Duodenal mucosa (tissue), 2 donors: ENCODE measurements around the gene PLEKHF1.

Experiments used
- H3K27ac ChIP-seq: one replicate; pipeline ENCODE4 v1.7.0; 2013; ENCODE audit warnings: low read depth, low read length
- H3K27me3 ChIP-seq, 2 donors: one replicate each; pipeline ENCODE4 v1.7.0; 2013; ENCODE audit warnings: low read length in 2 of 2, control low read depth in 1 of 2; ENCODE audit not compliant: insufficient read depth in 2 of 2, control insufficient read depth in 1 of 2
- H3K36me3 ChIP-seq, 2 donors: one replicate each; pipeline ENCODE4 v1.7.0; 2013; ENCODE audit warnings: low read length in 2 of 2, control low read depth in 1 of 2; ENCODE audit not compliant: insufficient read depth in 2 of 2, control insufficient read depth in 1 of 2
- H3K4me1 ChIP-seq, 2 donors: one replicate each; pipeline ENCODE4 v1.7.0; 2013; ENCODE audit warnings: low read length in 2 of 2, control low read depth in 1 of 2; ENCODE audit not compliant: insufficient read depth in 2 of 2, control insufficient read depth in 1 of 2
- H3K4me3 ChIP-seq, 2 donors: one replicate each; pipeline ENCODE4 v1.7.0; 2013; ENCODE audit warnings: low read length in 2 of 2, low read depth in 1 of 2
- H3K9ac ChIP-seq, 2 donors: one replicate each; pipeline ENCODE4 v1.7.0; 2013; ENCODE audit warnings: low read length in 2 of 2, low read depth in 1 of 2
- H3K9me3 ChIP-seq, 2 donors: one replicate each; pipeline ENCODE4 v1.7.0; 2013; ENCODE audit warnings: low read length in 2 of 2, control low read depth in 1 of 2; ENCODE audit not compliant: control insufficient read depth in 1 of 2

PLEKHF1 gene, protein sequence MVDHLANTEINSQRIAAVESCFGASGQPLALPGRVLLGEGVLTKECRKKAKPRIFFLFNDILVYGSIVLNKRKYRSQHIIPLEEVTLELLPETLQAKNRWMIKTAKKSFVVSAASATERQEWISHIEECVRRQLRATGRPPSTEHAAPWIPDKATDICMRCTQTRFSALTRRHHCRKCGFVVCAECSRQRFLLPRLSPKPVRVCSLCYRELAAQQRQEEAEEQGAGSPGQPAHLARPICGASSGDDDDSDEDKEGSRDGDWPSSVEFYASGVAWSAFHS

DNA sequence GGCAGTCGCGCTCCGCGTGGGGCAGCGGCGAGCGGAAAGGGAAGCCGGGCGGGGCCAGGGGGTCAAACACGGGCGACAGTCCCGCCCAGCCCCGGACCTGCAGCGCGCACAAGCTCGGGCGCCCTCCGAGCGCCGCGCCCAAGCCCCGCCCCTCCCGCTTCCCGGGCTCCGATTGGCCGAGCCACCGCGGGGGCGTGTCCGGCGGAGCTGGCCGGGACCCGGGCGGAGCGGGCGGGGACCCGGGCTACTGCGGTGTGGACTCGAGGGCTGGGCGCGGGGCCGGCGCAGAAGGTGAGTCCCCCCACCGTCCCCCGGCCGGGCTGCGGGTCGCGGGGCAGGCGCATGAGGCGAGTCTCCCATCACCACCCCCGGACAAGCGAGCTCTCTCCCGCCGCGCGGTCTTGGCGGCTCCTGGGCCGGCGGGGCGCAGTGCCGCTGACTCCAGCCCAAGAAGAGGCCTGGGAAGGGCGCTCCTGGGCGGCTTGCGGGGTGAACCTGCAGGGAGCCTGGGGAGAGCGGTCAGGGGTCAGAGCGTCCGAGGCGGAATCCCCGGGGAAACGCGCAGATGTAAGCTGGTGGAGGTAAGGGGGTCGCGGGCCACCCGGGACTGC is at the start of gene PLEKHF1:
Gene PLEKHF1 (plus strand): TSS at position 247 of the 611 bp plus-strand sequence. CDS start 8,379 bp downstream, outside the sequence.
- Histone ChIP-seq H3K9ac (peak within 1 kb of the TSS; percentile 68 to 74), H3K36me3 (no peaks in the 10 kb centered on the region), H3K4me1 (peaks cover 20 to 33% of the 10 kb centered on the region in 2 donors), H3K9me3 (no peaks in the 10 kb centered on the region), H3K4me3 (peak within 1 kb of the TSS; percentile 75 to 81), H3K27me3 (no peaks in the 10 kb centered on the region), H3K27ac (peak within 1 kb of the TSS; percentile 46)

DNA sequence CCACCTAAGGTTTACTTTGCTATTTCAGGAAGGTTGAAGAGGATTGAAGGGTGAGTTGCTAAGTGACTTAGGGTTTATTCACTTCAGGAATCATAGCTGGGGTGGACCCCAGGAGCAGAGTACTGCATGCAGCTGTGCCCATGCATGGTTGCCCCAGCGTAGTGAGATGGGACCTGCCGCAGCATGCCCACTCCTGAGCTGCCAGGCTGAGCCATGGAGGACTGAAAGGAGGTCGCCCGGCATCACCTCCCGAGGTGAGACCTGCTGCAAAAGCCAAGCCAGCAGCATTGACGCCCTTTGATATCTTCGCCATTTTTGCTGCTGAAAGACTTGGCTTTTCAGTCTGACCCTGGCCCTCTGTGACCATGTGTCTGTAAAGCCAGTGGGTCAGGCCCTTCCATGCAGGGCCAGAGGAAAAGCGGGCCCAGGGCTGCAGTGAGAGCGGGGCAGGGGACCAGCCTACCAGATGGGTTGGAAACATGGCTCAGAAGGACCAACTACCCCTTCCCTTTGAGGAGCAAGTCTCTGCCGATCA is 49.3 kb upstream of the PLEKHF1 start:
- Histone ChIP-seq H3K9me3 (no peaks in the 10 kb centered on the region), H3K4me3 (no peak overlapping the region), H3K9ac (no peak overlapping the region), H3K27me3 (no peaks in the 10 kb centered on the region), H3K4me1 (no peaks in the 10 kb centered on the region), H3K36me3 (peaks cover 41 to 54% of the 10 kb centered on the region in 2 donors), H3K27ac (no peak overlapping the region)

DNA sequence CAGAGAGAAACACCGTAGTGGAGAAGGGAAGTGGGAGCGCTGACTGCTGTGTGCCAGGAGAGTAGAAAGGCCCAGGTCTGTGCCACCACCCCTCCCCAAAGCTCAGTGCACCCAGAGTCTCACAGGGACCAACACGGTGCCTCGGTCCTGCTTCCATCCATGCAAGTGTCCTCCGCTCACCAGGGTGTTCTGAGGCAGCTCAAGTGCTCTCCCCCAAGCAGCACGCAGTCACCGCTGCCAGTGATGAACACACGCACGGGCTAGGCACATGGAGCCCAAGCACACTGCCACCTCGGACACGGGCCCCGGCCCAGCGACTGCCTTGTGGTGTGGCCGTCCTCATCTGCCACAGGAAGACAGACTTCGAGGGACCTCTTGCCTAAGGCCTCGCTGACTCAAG is 48.7 kb upstream of the PLEKHF1 start:
- Histone ChIP-seq H3K27ac (no peak overlapping the region), H3K4me3 (no peak overlapping the region), H3K27me3 (no peaks in the 10 kb centered on the region), H3K9ac (no peak overlapping the region), H3K9me3 (no peaks in the 10 kb centered on the region), H3K4me1 (no peaks in the 10 kb centered on the region), H3K36me3 (peaks cover 37 to 48% of the 10 kb centered on the region in 2 donors)

DNA sequence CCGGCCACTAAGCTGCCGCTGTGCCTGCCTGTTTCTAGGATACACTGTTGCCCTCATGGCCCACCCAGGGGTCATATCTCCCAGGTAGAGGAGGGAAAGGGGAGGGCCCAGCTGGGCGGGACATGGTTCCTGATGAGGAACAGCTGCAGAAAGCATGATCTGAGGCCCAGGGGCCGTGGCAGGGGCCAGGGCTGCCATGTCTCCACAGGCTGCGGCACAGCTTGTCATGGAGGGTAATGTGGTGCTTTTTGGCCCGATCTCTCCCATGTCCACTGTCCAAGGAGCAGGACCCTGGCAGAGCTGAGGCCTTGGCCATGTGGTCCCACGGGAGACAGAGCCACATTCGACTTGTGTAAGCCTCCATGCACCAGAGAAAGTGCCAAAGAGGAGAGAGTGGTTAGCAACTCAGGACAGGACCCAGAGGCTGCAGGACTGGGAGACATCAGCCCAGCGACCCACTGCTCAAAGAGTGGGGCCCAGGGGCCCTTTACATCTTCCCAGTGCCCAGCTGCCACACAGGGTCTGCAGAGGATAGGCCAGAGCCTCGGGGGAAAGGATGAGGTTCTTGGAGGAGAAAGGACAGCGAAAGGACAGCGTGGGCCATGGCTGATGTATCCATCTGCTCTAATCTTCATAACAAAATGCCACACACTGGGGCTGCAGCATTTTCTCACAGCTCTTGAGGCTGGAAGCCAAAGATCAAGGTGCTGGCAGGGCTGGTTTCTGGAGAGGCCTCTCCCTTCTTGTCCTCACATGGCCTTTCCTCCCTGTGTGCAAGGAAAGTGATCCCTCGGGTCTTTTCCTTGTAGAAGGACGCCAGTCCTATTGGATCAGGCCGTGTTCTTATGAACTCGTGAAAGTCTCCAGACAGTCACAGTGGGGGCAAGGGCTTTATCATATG is 47.6 kb upstream of the PLEKHF1 start:
- peaks cover 26 to 38% of the 10 kb centered on the region in 2 donors for H3K36me3 ChIP-seq
- no peaks in the 10 kb centered on the region for H3K9me3 ChIP-seq

DNA sequence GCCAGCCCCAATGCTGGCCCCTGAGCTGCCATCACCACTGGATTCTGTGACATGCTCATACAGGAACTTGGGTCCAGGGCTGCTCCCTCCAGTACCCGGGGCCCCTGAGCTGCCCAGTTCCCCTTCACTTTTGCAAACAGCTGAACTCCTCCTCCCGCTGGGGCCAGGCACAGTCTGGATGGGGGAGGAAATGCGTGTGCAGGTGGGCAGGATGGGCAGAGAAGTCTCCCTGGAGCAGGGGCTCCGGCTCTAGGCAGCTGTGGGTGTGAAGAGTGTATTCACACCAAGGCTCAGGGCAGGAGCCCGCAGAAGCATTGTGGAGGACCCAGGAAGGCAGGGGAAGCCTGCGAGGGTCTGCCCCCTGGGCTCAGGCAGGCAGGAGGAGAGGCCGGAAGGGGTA is 46.8 kb upstream of the PLEKHF1 start:
- no peaks in the 10 kb centered on the region for H3K27me3 ChIP-seq
- H3K9me3 ChIP-seq: no peaks in the 10 kb centered on the region
- H3K27ac ChIP-seq: no peak overlapping the region
- H3K4me1 ChIP-seq: peaks cover 0 to 7% of the 10 kb centered on the region in 2 donors
- no peak overlapping the region for H3K9ac ChIP-seq
- peaks cover 18 to 30% of the 10 kb centered on the region in 2 donors for H3K36me3 ChIP-seq
- no peak overlapping the region for H3K4me3 ChIP-seq

More for the DNA sequence above, 47.6 kb upstream of the PLEKHF1 start:
- Histone ChIP-seq H3K4me1 (peaks cover 0 to 4% of the 10 kb centered on the region in 2 donors), H3K27ac (no peak overlapping the region), H3K9ac (no peak overlapping the region), H3K27me3 (no peaks in the 10 kb centered on the region), H3K4me3 (no peak overlapping the region)

DNA sequence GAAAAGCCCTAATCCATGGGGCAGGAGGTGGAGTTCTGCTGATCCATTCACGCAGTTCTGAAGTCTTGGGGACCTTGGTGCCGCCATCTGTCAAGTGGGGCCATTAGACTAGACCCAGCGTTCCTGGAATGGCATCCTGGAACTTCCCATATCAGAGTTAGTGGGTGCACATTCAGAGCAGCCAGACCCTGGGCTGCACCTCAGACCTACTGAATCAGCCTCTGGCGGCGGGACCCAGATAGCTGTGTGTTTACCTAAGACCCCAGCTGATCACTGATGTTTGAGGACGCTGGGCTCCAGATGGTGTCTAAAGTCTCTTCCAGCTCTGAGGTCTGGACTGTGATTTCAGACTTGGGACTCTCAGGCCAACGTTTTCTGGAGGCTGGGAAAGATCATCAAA is 46.4 kb upstream of the PLEKHF1 start:
- Histone ChIP-seq H3K4me3 (no peak overlapping the region), H3K36me3 (peaks cover 14 to 25% of the 10 kb centered on the region in 2 donors), H3K9ac (no peak overlapping the region), H3K9me3 (no peaks in the 10 kb centered on the region), H3K4me1 (peaks cover 0 to 7% of the 10 kb centered on the region in 2 donors), H3K27ac (no peak overlapping the region), H3K27me3 (no peaks in the 10 kb centered on the region)

DNA sequence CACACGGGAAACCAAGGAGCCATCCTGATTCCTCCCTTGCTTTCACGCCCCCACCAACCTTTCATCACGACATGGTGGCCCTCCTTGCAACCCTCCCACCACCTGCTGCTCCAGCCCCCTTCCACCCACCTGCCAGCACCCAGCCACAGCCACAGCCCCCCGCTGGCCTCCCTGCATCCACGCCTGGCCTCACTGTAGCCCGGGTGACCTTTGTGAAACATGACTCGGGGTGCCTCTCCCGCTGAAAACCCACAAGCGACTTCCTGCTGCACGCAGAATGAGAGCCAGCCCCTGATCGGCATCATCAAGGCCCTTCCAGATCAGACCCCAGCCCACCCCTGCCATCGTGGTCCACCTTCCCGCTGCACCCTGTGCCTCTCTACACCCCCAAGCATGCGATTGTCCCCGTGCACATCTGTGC is 44.3 kb upstream of the PLEKHF1 start:
- Histone ChIP-seq H3K9ac (no peak overlapping the region), H3K4me1 (peaks cover 0 to 10% of the 10 kb centered on the region in 2 donors), H3K27me3 (no peaks in the 10 kb centered on the region), H3K36me3 (peaks cover 7 to 8% of the 10 kb centered on the region in 2 donors), H3K4me3 (no peak overlapping the region), H3K9me3 (no peaks in the 10 kb centered on the region), H3K27ac (no peak overlapping the region)

DNA sequence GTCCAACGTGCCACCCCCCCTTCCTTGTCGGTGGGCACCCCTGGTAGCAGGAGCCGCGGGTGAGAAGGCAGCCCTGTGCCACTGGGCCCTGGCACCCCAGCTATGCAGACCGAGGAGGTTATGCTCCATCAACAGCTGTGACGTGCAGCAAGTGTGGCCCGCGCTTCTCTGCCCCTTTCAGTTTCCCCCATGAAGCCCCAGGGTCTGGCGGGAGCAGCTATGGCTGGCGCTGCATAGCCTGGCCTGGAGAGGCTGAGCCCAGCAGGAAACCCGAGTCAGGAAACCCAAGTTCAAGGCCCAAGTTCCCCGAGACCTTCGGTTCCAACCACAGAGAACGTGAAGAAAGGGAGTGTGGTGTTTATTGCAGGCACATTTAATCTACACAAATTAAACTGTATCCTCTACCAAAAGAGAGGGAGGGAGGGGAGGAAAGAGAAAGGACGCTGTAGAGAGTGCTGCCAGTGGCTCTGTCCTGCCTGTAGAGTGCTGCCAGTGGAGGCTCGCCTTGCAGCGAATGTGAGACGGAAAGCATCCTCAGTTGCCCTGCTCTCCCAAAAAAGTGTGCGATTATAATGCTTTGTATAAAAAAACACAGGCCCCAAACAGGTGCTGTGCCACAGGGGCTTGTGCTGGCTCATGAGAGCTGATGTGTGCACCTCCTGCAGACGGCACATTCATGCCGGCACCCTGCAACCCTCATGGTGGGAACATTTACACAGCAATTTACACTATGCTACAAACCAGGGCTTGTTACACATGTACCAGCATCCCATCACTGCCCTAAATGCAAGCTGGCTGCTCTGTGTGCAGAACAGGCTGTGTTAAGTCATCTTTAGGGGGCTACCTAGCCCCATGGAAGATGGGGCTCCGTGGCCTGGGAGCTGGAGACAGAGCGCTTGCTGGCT is 42.8 kb upstream of the PLEKHF1 start:
- Histone ChIP-seq H3K4me1 (peaks cover 0 to 10% of the 10 kb centered on the region in 2 donors), H3K27me3 (no peaks in the 10 kb centered on the region), H3K27ac (no peak overlapping the region), H3K4me3 (no peak overlapping the region), H3K36me3 (no peaks in the 10 kb centered on the region), H3K9ac (no peak overlapping the region), H3K9me3 (no peaks in the 10 kb centered on the region)

DNA sequence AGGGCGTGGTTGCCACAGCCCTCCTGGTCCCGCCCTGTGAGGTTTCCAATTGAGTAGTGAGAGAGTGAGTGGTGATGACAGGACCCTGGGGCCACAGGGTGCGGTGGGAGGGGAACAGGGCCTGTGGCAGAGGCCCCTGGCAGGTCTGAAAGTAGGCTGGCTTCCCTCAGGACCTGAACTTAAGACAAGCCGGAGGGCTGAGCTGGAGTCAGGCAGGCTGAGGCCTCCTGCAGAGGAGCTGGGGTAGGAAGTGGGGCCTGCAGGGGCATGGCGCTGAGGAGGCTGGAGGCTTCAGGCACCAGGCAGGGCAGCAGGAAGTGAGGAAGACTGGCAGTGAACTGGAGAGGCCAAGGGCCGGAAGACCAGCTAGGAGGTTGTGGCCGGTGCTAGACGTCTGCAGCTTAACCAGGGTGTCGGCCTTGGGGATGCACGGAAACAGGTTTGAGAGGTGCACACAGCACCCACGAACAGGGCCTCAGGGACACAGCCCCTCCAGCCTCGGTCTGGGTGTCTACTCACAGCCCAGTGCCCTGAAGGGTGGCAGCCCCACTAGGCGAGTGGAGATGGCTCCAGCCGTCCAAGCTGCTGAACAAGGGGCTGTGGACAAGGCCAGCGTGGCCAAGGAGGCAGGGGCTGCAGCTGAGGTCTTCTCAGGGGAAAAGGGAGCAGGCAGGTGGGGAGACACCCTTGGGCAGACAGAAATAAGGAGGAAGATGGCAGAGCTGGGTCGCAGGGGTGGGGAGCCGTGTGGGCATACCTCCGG is 41.4 kb upstream of the PLEKHF1 start:
- peaks cover 0 to 10% of the 10 kb centered on the region in 2 donors for H3K4me1 ChIP-seq
- peak overlapping the region in 1 of 2 donors; percentile 10 for H3K9ac ChIP-seq
- H3K9me3 ChIP-seq: no peaks in the 10 kb centered on the region
- no peak overlapping the region for H3K4me3 ChIP-seq
- no peaks in the 10 kb centered on the region for H3K36me3 ChIP-seq
- H3K27me3 ChIP-seq: no peaks in the 10 kb centered on the region
- no peak overlapping the region for H3K27ac ChIP-seq
